CD14-positive monocyte (primary cell): Measurements from ENCODE around the gene PRKD1. TPM values are rescaled to one million over a fixed set of nuclear protein-coding genes. Genes with fewer than 3 reads are reported as not detected.

Source experiments
- DNase-seq, 3 donors: peaks; one replicate each; pipeline ENCODE4 v3.0.0-alpha.2; 2011 to 2022
- H2AFZ ChIP-seq: 2 replicates; pipeline ENCODE4 v1.6.0; 2012; ENCODE audit warnings: mild to moderate bottlenecking, low read depth, low read length, inconsistent platforms; ENCODE audit not compliant: insufficient read depth, poor library complexity, severe bottlenecking
- H3K27ac ChIP-seq, 2 donors: 1 replicate in 1 of 2; 2 replicates in 1 of 2; pipeline ENCODE4 v1.5.1; 2012 to 2013; ENCODE audit warnings: low read length in 2 of 2, control low read depth in 1 of 2, inconsistent platforms in 1 of 2, low read depth in 1 of 2, mild to moderate bottlenecking in 1 of 2
- H3K27me3 ChIP-seq, 2 donors: one replicate each; pipeline versions ENCODE4 v1.6.0 to v1.6.1; 2011 to 2013; ENCODE audit warnings: low read length in 2 of 2; ENCODE audit not compliant: control insufficient read depth in 2 of 2, insufficient read depth in 2 of 2
- H3K36me3 ChIP-seq, 2 donors: replicated peaks in 1 of 2; 1 replicate in 1 of 2; 2 replicates in 1 of 2; pipeline versions ENCODE4 v1.5.1 to v1.6.1; 2012 to 2013; ENCODE audit warnings: low read length in 2 of 2, control low read depth in 1 of 2, inconsistent platforms in 1 of 2, mild to moderate bottlenecking in 1 of 2; ENCODE audit not compliant: insufficient read depth in 2 of 2, control insufficient read depth in 1 of 2
- H3K4me1 ChIP-seq, 2 donors: 1 replicate in 1 of 2; 2 replicates in 1 of 2; pipeline versions ENCODE4 v1.5.1 to v1.6.1; 2012 to 2013; ENCODE audit warnings: low read length in 2 of 2, control low read depth in 1 of 2, inconsistent platforms in 1 of 2, mild to moderate bottlenecking in 1 of 2, moderate library complexity in 1 of 2; ENCODE audit not compliant: insufficient read depth in 2 of 2, control insufficient read depth in 1 of 2
- H3K4me2 ChIP-seq: replicated peaks from 2 replicates; pipeline ENCODE3; 2012; ENCODE audit warnings: low read length, moderate library complexity, mild to moderate bottlenecking; ENCODE audit not compliant: poor library complexity, severe bottlenecking; ENCODE audit errors: extremely low read depth
- H3K4me3 ChIP-seq, 3 experiments: fragments of 200-600 bp in 1 of 3; sonication (generic) in 1 of 3; replicated peaks in 1 of 3; 1 replicate in 2 of 3; 2 replicates in 1 of 3; pipeline ENCODE4 v1.5.1; 2011 to 2013; ENCODE audit warnings: low read length in 3 of 3, mild to moderate bottlenecking in 3 of 3, control low read depth in 2 of 3, low read depth in 2 of 3, inconsistent platforms in 1 of 3, moderate library complexity in 1 of 3
- H3K79me2 ChIP-seq: 2 replicates; pipeline ENCODE4 v1.6.0; 2012; ENCODE audit warnings: mild to moderate bottlenecking, control low read depth, inconsistent platforms, low read length, moderate library complexity; ENCODE audit not compliant: insufficient read depth
- H3K9ac ChIP-seq: 2 replicates; pipeline ENCODE4 v1.6.0; 2017; ENCODE audit warnings: low read length, mild to moderate bottlenecking; ENCODE audit not compliant: insufficient read depth, poor library complexity, severe bottlenecking
- H3K9me3 ChIP-seq, 2 donors: replicated peaks in 1 of 2; 1 replicate in 1 of 2; 2 replicates in 1 of 2; pipeline versions ENCODE4 v1.5.1 to v1.6.1; 2012 to 2013; ENCODE audit warnings: low read length in 2 of 2, control low read depth in 1 of 2; ENCODE audit not compliant: control insufficient read depth in 1 of 2, insufficient read depth in 1 of 2
- H4K20me1 ChIP-seq: 2 replicates; pipeline ENCODE4 v1.6.0; 2012; ENCODE audit warnings: mild to moderate bottlenecking, low read length, control low read depth, moderate library complexity; ENCODE audit not compliant: insufficient read depth
- H3K27ac Mint-ChIP-seq, 7 donors: one replicate each; pipeline ENCODE4 v1.8.0; 2020; ENCODE audit warnings: mild to moderate bottlenecking in 7 of 7, mixed read lengths in 7 of 7, moderate library complexity in 6 of 7, inconsistent platforms in 2 of 7
- H3K27me3 Mint-ChIP-seq, 3 donors: one replicate each; pipeline ENCODE4 v1.8.0; 2021 to 2022; ENCODE audit warnings: low read depth in 3 of 3, mild to moderate bottlenecking in 3 of 3, mixed read lengths in 3 of 3, moderate library complexity in 3 of 3, inconsistent platforms in 1 of 3
- H3K36me3 Mint-ChIP-seq, 2 donors: one replicate each; pipeline ENCODE4 v1.8.0; 2020; ENCODE audit warnings: mixed read lengths in 2 of 2, inconsistent platforms in 1 of 2, mild to moderate bottlenecking in 1 of 2
- H3K4me1 Mint-ChIP-seq: one replicate; pipeline ENCODE4 v1.8.0; 2020; ENCODE audit warnings: mild to moderate bottlenecking, mixed read lengths
- H3K4me3 Mint-ChIP-seq, 2 donors: one replicate each; pipeline ENCODE4 v1.8.0; 2020; ENCODE audit warnings: mild to moderate bottlenecking in 2 of 2, mixed read lengths in 2 of 2, moderate library complexity in 1 of 2
- H3K9me3 Mint-ChIP-seq, 7 donors: one replicate each; pipeline ENCODE4 v1.8.0; 2020 to 2022; ENCODE audit warnings: mixed read lengths in 7 of 7, mild to moderate bottlenecking in 6 of 7, moderate library complexity in 6 of 7, inconsistent platforms in 2 of 7
- WGBS: methylation state at CpG from one replicate; pipeline ENCODE4 v1.1.5; 2013; ENCODE audit warnings: missing lambda C conversion rate; ENCODE audit not compliant: insufficient coverage; 5-methylcytosine and 5-hydroxymethylcytosine counted together
- intact Hi-C, 2 donors: fragments of 100-400 bp; cut with micrococcal nuclease; formaldehyde crosslinking; loops; one replicate each; pipeline versions ENCODE4 v1.15.0 to v1.15.1; 2023
- polyA plus RNA-seq, 3 donors: library from polyadenylated mRNA; depleted of rRNA in 1 of 3; unstranded in 2 of 3; stranded (reverse) in 1 of 3; fragments of 300-500 nt in 2 of 3; fragments of >200 nt in 1 of 3; fragmentation: Illumina TruSeq in 2 of 3; gene quantifications; 1 replicate in 2 of 3; 2 replicates in 1 of 3; pipeline ENCODE4 v1.2.3, GENCODE V29; 2012 to 2021
- TF ChIP-seq, protein P1 (sequence below): fragments of 200-600 bp; IDR thresholded peaks from one replicate; pipeline ENCODE4 v1.8.0; 2022; ENCODE audit warnings: antibody characterized with exemption, mild to moderate bottlenecking

Gene PRKD1
- polyA plus RNA-seq, 3 donors, result not detected

DNA sequence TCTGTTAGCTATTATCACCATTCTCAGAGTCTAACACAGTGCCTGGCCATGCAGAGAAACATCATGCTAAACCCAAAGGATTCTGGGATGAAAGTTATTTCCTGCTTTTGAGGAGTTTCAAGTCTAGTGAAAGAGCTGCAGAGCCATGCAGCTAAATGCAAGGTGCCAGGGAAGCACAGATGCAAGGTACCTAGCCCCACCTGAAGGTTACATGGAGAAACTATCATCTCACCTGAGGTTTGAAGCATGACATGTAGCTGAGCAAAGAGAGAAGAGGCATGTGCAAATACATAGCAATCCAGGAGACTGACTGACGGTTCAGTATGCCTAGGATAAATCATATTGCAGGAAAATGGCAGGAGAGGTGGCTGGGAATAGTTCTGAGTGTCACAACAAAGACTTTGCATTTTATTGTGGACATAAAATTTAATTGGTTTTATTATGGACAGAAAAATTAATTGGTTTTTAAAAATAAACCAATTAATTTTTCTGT is 170.4 kb downstream of the PRKD1 start:
- no peak overlapping the region for H3K4me3 ChIP-seq
- H3K4me1 ChIP-seq, result no peaks in the 10 kb centered on the region
- Mint-ChIP-seq H3K27ac (no peak overlapping the region), H3K9me3 (peaks cover 0 to 4% (median 0%) of the 10 kb centered on the region in 7 donors), H3K4me3 (no peak overlapping the region), H3K4me1 (no peaks in the 10 kb centered on the region), H3K36me3 (no peaks in the 10 kb centered on the region), H3K27me3 (peaks cover 0 to 2% (median 0%) of the 10 kb centered on the region in 3 donors)
- H3K79me2 ChIP-seq, result no peaks in the 10 kb centered on the region
- no peaks in the 10 kb centered on the region for H3K27me3 ChIP-seq
- no peak overlapping the region for H3K9ac ChIP-seq
- no peak overlapping the region for H2AFZ ChIP-seq
- peaks cover 0 to 4% of the 10 kb centered on the region in 2 donors for H3K9me3 ChIP-seq
- intact Hi-C loops, result no loop called here
- WGBS, result 80% methylated on average over 1 of the region's 1 CpG
- H3K4me2 ChIP-seq, result no peak overlapping the region
- TF ChIP-seq, protein P1, sequence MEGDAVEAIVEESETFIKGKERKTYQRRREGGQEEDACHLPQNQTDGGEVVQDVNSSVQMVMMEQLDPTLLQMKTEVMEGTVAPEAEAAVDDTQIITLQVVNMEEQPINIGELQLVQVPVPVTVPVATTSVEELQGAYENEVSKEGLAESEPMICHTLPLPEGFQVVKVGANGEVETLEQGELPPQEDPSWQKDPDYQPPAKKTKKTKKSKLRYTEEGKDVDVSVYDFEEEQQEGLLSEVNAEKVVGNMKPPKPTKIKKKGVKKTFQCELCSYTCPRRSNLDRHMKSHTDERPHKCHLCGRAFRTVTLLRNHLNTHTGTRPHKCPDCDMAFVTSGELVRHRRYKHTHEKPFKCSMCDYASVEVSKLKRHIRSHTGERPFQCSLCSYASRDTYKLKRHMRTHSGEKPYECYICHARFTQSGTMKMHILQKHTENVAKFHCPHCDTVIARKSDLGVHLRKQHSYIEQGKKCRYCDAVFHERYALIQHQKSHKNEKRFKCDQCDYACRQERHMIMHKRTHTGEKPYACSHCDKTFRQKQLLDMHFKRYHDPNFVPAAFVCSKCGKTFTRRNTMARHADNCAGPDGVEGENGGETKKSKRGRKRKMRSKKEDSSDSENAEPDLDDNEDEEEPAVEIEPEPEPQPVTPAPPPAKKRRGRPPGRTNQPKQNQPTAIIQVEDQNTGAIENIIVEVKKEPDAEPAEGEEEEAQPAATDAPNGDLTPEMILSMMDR, result no peak
- no peaks in the 10 kb centered on the region for H4K20me1 ChIP-seq
- no peak overlapping the region for H3K27ac ChIP-seq
- H3K36me3 ChIP-seq, result no peaks in the 10 kb centered on the region
- DNase-seq, result no peak

DNA sequence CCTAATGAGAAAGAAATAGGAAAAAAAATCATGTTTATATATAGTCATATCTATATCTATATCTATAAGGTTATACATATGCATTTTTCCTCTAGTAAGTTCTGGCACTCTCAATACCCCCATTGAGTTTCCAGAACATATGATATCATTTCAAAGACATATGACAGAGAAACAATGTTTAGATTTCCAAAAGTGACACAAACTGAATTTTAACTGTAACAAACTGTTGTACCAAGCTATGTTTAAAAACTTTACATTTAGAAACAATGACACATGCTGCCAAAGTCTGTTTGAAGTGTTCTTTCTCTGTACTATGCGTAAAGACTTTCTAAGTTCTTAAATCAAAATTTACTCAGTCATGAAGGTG is 171.6 kb downstream of the PRKD1 start:
- H3K36me3 ChIP-seq, result no peaks in the 10 kb centered on the region
- no peaks in the 10 kb centered on the region for H3K9me3 ChIP-seq
- Mint-ChIP-seq H3K4me1 (no peaks in the 10 kb centered on the region), H3K4me3 (no peak overlapping the region), H3K27ac (no peak overlapping the region), H3K9me3 (peaks cover 0 to 4% (median 0%) of the 10 kb centered on the region in 7 donors), H3K36me3 (no peaks in the 10 kb centered on the region), H3K27me3 (peaks cover 0 to 2% (median 0%) of the 10 kb centered on the region in 3 donors)
- H3K4me2 ChIP-seq, result no peak overlapping the region
- no peak for DNase-seq
- no peak overlapping the region for H3K9ac ChIP-seq
- intact Hi-C loops, result no loop called here
- WGBS, result no CpG with 5 or more reads among the region's 1 CpG
- H4K20me1 ChIP-seq, result no peaks in the 10 kb centered on the region
- H3K27ac ChIP-seq, result no peak overlapping the region
- no peaks in the 10 kb centered on the region for H3K27me3 ChIP-seq
- H3K4me3 ChIP-seq, result no peak overlapping the region
- no peaks in the 10 kb centered on the region for H3K79me2 ChIP-seq
- TF ChIP-seq, protein P1, result no peak
- no peaks in the 10 kb centered on the region for H3K4me1 ChIP-seq
- H2AFZ ChIP-seq, result no peak overlapping the region
